Measurements from ENCODE around the gene GLRA1. TPM values are rescaled to one million over a fixed set of nuclear protein-coding genes. Genes with fewer than 3 reads are reported as not detected.
"Not testable (repeated sequence)": the region's sequence is repeated elsewhere in the genome, so short reads cannot be mapped to it uniquely, and the experiment has no call there.

GLRA1 gene
- total and polyA plus RNA-seq, 12 donors: 0.40 to 2.7 (median 1.3) TPM; not detected in 7

GRCh38 chr5:151784141-151784540 lies 140.5 kb downstream of the GLRA1 start:
- Histone ChIP-seq H3K27me3 (no peaks in the 10 kb centered on the region), H3K4me1 (replicated peaks in 1 of 2) (peaks cover 13 to 62% of the 10 kb centered on the region in 2 donors), H3K4me3 (no peak overlapping the region), H3K27ac (no peak overlapping the region), H3K9me3 (replicated peaks in 1 of 3) (no peaks in the 10 kb centered on the region), H3K36me3 (replicated peaks in 1 of 2) (peaks cover 0 to 18% of the 10 kb centered on the region in 2 donors)
- no peak for TF ChIP-seq POLR2A (IDR thresholded peaks at IDR 0.05)
- TF ChIP-seq, protein P1, sequence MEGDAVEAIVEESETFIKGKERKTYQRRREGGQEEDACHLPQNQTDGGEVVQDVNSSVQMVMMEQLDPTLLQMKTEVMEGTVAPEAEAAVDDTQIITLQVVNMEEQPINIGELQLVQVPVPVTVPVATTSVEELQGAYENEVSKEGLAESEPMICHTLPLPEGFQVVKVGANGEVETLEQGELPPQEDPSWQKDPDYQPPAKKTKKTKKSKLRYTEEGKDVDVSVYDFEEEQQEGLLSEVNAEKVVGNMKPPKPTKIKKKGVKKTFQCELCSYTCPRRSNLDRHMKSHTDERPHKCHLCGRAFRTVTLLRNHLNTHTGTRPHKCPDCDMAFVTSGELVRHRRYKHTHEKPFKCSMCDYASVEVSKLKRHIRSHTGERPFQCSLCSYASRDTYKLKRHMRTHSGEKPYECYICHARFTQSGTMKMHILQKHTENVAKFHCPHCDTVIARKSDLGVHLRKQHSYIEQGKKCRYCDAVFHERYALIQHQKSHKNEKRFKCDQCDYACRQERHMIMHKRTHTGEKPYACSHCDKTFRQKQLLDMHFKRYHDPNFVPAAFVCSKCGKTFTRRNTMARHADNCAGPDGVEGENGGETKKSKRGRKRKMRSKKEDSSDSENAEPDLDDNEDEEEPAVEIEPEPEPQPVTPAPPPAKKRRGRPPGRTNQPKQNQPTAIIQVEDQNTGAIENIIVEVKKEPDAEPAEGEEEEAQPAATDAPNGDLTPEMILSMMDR (IDR thresholded peaks at IDR 0.05): no peak
- intact Hi-C loops (cut with DNase I): no loop called here
- no peak for DNase-seq
- WGBS, 4 donors: 72 to 74% (median 73%) methylated on average over 3 of the region's 3 CpGs

DNA sequence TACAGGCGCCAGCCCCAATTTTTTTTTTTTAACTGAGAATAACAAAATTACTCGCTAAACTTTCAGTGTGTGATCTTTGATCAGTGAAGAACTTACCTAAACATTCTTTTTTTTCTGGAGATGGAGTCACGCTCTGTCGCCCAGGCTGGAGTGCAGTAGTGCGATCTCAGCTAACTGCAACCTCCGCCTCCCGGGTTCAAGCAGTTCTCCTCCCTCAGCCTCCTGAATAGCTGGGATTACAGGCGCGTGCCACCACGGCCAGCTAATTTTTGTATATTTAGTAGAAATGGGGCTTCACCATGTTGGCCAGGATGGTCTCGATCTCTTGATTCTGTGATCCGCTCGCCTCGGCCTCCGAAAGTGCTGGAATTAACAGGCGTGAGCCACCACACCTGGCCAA lies 141.0 kb downstream of the GLRA1 start:
- H3K27ac ChIP-seq; H3K4me3 ChIP-seq; intact Hi-C loops (cut with DNase I); H3K9me3 ChIP-seq (replicated peaks in 1 of 3); H3K27me3 ChIP-seq; DNase-seq: not testable (repeated sequence)
- Histone ChIP-seq H3K4me1 (replicated peaks in 1 of 2) (peaks cover 13 to 67% of the 10 kb centered on the region in 2 donors), H3K36me3 (replicated peaks in 1 of 2) (peaks cover 0 to 18% of the 10 kb centered on the region in 2 donors)
- WGBS, 4 donors: 91 to 98% (median 96%) methylated on average over 16 of the region's 16 CpGs

DNA sequence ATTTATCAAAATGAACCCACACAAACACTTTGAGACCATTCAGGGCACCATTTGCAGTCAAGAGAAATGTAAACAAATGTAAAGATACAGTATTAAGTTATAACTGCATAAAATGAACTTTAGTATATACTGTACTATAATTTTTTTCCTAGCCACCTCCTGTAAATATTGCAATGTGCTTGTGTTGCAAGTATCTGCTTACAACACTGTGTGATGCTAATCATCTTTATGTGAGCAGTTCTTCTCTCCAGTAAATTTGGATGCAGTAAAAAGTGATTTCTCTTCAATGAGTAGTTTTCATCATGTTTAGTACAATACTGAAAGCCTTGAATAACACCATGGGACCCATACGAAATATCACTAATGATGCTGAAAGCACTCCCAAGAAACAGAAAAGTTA lies 143.4 kb downstream of the GLRA1 start:
- peaks cover 13 to 83% of the 10 kb centered on the region in 2 donors for H3K4me1 ChIP-seq (replicated peaks in 1 of 2)
- intact Hi-C loops (cut with DNase I): no loop called here

GRCh38 chr5:151780348-151780747 lies 144.3 kb downstream of the GLRA1 start:
- Histone ChIP-seq H3K4me3 (no peak overlapping the region), H3K27me3 (no peaks in the 10 kb centered on the region), H3K27ac (no peak overlapping the region), H3K36me3 (replicated peaks in 1 of 2) (no peaks in the 10 kb centered on the region), H3K9me3 (replicated peaks in 1 of 3) (no peaks in the 10 kb centered on the region), H3K4me1 (replicated peaks in 1 of 2) (peaks cover 19 to 86% of the 10 kb centered on the region in 2 donors)
- WGBS, 4 donors: 92 to 94% (median 93%) methylated on average over 11 of the region's 11 CpGs
- no peak for DNase-seq
- intact Hi-C loops (cut with DNase I): no loop called here
- TF ChIP-seq, protein P1 (IDR thresholded peaks at IDR 0.05): no peak
- TF ChIP-seq POLR2A (IDR thresholded peaks at IDR 0.05): no peak

More for the DNA sequence above, 143.4 kb downstream of the GLRA1 start:
- Histone ChIP-seq H3K27me3 (no peaks in the 10 kb centered on the region), H3K27ac (no peak overlapping the region), H3K36me3 (replicated peaks in 1 of 2) (no peaks in the 10 kb centered on the region), H3K9me3 (replicated peaks in 1 of 3) (no peaks in the 10 kb centered on the region), H3K4me3 (no peak overlapping the region)
- whole genome bisulfite sequencing, 4 donors: 46 to 59% (median 52%) methylated on average over 1 of the region's 1 CpG
- TF ChIP-seq, protein P1 (IDR thresholded peaks at IDR 0.05): no peak
- no peak for TF ChIP-seq POLR2A (IDR thresholded peaks at IDR 0.05)
- no peak for DNase-seq

- H3K27me3 ChIP-seq: no peaks in the 10 kb centered on the region
- no peaks in the 10 kb centered on the region for H3K9me3 ChIP-seq (replicated peaks in 1 of 3)
- H3K27ac ChIP-seq: no peak overlapping the region
- intact Hi-C loops (cut with DNase I): no loop called here
- 50 to 64% (median 59%) methylated on average over 3 of the region's 3 CpGs for WGBS, 4 donors
- peaks cover 26 to 86% of the 10 kb centered on the region in 2 donors for H3K4me1 ChIP-seq (replicated peaks in 1 of 2)
- no peak overlapping the region for H3K4me3 ChIP-seq
- DNase-seq: no peak
- H3K36me3 ChIP-seq (replicated peaks in 1 of 2): no peaks in the 10 kb centered on the region
- TF ChIP-seq, protein P1 (IDR thresholded peaks at IDR 0.05): no peak
- no peak for TF ChIP-seq POLR2A (IDR thresholded peaks at IDR 0.05)
These were observed 145.0 kb downstream of the GLRA1 start for GRCh38 chr5:151779531-151780125.
